Upper lobe of left lung (tissue), 6 donors: ENCODE results near the gene SUB1. TPM values are rescaled to one million over a fixed set of nuclear protein-coding genes. Genes with fewer than 3 reads are reported as not detected.

Experiments
- ATAC-seq, 2 donors: fragments of 200-7000 bp; cut with Tn5 transposase; one replicate each; pipeline ENCODE4 v1.9.1; 2022; ENCODE audit warnings: mild to moderate bottlenecking in 2 of 2, moderate library complexity in 2 of 2; ENCODE audit not compliant: low FRiP score in 2 of 2
- DNase-seq, 2 donors: peaks; one replicate each; pipeline ENCODE4 v3.0.0-alpha.2; 2019 to 2020
- H3K27ac ChIP-seq, 4 donors: fragments of 200-600 bp; sonication (generic); one replicate each; pipeline ENCODE4 v1.5.1; 2016 to 2019
- H3K27me3 ChIP-seq, 4 donors: fragments of 200-600 bp; sonication (generic); one replicate each; pipeline ENCODE4 v1.5.1; 2017 to 2019
- H3K36me3 ChIP-seq, 4 donors: fragments of 200-600 bp; sonication (generic); one replicate each; pipeline ENCODE4 v1.5.1; 2016 to 2019
- H3K4me1 ChIP-seq, 4 donors: fragments of 200-600 bp; sonication (generic); one replicate each; pipeline ENCODE4 v1.5.1; 2018 to 2019
- H3K4me3 ChIP-seq, 4 donors: fragments of 200-600 bp; sonication (generic); one replicate each; pipeline ENCODE4 v1.5.1; 2017 to 2019; ENCODE audit warnings: mild to moderate bottlenecking in 2 of 4, moderate library complexity in 1 of 4
- H3K9me3 ChIP-seq, 4 donors: fragments of 200-600 bp; sonication (generic); one replicate each; pipeline ENCODE4 v1.5.1; 2018 to 2019
- EP300 ChIP-seq, 4 donors: sonication (generic); formaldehyde crosslinking; IDR thresholded peaks; one replicate each; pipeline ENCODE4 v1.5.1; 2017; ENCODE audit warnings: antibody characterized with exemption in 4 of 4, control low read depth in 2 of 4
- POLR2A ChIP-seq, 4 donors: fragments of 450-650 bp; IDR thresholded peaks; one replicate each; pipeline ENCODE4 v1.5.1; 2016 to 2017; ENCODE audit warnings: antibody characterized with exemption in 4 of 4, mild to moderate bottlenecking in 2 of 4
- POLR2AphosphoS5 ChIP-seq, 2 donors: sonication (generic); formaldehyde crosslinking; IDR thresholded peaks; one replicate each; pipeline ENCODE4 v1.5.1; 2017; ENCODE audit warnings: antibody characterized with exemption in 2 of 2
- WGBS, 2 donors: methylation state at CpG; one replicate each; pipeline ENCODE4 v1.1.5; 2017 to 2018; 5-methylcytosine and 5-hydroxymethylcytosine counted together
- total RNA-seq, 6 donors: library from RNA; depleted of rRNA in 4 of 6; stranded (reverse); fragments of >200 nt in 4 of 6; gene quantifications; one replicate each; pipeline versions ENCODE4 v1.1.0 to v1.2.1, GENCODE V29; 2016 to 2021
- TF ChIP-seq, protein P1 (sequence below), 6 experiments: fragments of 450-650 bp in 4 of 6; fragments of 200-600 bp in 2 of 6; sonication (generic) in 2 of 6; IDR thresholded peaks; one replicate each; pipeline ENCODE4 v1.5.1; 2016 to 2019; ENCODE audit warnings: antibody characterized with exemption in 6 of 6
- donor health status: DM: no; HTN: no; CAD: no; lungs with moderate emphysema.
- donor health status: DM: no; HTN: yes; CAD: no; lungs with severe emphysema.

SUB1 gene
- total RNA-seq, 6 donors from 2014 or later: 28.3 to 170 (median 95.6) TPM

DNA sequence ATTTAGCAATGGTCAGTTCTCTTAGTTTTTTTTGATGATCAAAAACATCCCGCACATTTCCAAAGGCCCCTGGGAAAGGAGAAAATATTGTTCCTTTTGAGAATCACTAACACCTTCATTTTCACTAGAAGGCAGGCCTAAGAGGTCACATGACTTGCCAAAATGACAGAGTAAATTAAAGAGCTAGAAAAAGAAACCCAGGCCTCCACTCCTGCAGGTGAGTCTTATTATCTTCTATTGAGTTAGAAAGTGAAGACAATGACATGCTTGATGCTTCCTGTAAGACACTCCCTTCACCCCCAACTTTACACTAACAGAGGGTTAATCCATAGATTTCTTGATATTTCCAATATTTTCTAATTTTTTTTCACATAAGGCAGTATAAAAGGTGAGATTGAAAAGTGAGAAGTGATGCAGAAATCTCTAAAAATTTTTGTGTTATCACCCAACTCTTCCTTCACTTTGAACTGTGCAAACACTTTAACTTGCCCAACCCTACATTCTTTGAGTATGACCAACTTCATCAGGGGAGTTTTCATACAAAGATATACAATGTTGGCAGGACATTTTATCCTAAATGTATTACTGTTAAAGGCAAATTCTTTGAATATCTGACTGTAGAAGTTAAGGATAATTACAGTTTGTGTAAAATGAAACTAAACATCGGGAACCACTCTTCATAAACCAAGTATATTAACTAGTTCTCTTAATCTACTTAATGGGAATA, 57.1 kb downstream of the SUB1 start:
- DNase-seq: no peak
- Histone ChIP-seq H3K4me1 (no peaks in the 10 kb centered on the region), H3K36me3 (no peaks in the 10 kb centered on the region), H3K4me3 (no peak overlapping the region), H3K27me3 (no peaks in the 10 kb centered on the region), H3K9me3 (no peaks in the 10 kb centered on the region), H3K27ac (peak overlapping the region in 1 of 4 donors; percentile 30)
- no peak for ATAC-seq
- 75 to 81% methylated on average over 2 of the region's 2 CpGs for WGBS, 2 donors
- TF ChIP-seq POLR2AphosphoS5 (IDR thresholded peaks at IDR 0.05) (no peak), EP300 (IDR thresholded peaks at IDR 0.05) (no peak), POLR2A (IDR thresholded peaks at IDR 0.05) (no peak)
- TF ChIP-seq, protein P1, sequence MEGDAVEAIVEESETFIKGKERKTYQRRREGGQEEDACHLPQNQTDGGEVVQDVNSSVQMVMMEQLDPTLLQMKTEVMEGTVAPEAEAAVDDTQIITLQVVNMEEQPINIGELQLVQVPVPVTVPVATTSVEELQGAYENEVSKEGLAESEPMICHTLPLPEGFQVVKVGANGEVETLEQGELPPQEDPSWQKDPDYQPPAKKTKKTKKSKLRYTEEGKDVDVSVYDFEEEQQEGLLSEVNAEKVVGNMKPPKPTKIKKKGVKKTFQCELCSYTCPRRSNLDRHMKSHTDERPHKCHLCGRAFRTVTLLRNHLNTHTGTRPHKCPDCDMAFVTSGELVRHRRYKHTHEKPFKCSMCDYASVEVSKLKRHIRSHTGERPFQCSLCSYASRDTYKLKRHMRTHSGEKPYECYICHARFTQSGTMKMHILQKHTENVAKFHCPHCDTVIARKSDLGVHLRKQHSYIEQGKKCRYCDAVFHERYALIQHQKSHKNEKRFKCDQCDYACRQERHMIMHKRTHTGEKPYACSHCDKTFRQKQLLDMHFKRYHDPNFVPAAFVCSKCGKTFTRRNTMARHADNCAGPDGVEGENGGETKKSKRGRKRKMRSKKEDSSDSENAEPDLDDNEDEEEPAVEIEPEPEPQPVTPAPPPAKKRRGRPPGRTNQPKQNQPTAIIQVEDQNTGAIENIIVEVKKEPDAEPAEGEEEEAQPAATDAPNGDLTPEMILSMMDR (IDR thresholded peaks at IDR 0.05): no peak

DNA sequence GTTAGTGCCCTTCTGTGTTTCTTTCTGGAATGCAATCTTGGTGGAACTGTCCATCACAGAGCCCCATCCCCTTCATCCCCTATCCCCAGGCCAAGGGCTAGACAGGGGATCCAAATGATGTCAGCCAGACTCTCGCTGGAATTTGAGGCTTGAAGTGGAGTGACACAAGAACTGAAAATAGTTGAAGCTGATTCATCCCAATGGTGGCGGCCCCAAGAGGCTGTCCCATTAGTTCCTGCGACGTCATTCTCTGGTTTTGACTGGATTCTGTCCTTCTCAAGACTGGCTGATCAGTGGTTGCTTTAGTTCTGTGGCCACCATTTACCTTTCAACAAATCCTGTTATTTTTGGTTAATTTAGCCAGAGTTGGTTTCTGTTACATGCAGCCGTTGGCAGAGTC, 59.9 kb downstream of the SUB1 start:
- 91 to 98% methylated on average over 5 of the region's 5 CpGs for WGBS, 2 donors
- Histone ChIP-seq H3K4me3 (no peak overlapping the region), H3K27me3 (no peaks in the 10 kb centered on the region), H3K9me3 (no peaks in the 10 kb centered on the region), H3K36me3 (no peaks in the 10 kb centered on the region), H3K4me1 (no peaks in the 10 kb centered on the region), H3K27ac (no peak overlapping the region)
- no peak for TF ChIP-seq EP300 (IDR thresholded peaks at IDR 0.05)
- no peak for TF ChIP-seq POLR2AphosphoS5 (IDR thresholded peaks at IDR 0.05)
- TF ChIP-seq POLR2A (IDR thresholded peaks at IDR 0.05): no peak
- TF ChIP-seq, protein P1 (IDR thresholded peaks at IDR 0.05): no peak
- ATAC-seq (no peak), DNase-seq (no peak)

DNA sequence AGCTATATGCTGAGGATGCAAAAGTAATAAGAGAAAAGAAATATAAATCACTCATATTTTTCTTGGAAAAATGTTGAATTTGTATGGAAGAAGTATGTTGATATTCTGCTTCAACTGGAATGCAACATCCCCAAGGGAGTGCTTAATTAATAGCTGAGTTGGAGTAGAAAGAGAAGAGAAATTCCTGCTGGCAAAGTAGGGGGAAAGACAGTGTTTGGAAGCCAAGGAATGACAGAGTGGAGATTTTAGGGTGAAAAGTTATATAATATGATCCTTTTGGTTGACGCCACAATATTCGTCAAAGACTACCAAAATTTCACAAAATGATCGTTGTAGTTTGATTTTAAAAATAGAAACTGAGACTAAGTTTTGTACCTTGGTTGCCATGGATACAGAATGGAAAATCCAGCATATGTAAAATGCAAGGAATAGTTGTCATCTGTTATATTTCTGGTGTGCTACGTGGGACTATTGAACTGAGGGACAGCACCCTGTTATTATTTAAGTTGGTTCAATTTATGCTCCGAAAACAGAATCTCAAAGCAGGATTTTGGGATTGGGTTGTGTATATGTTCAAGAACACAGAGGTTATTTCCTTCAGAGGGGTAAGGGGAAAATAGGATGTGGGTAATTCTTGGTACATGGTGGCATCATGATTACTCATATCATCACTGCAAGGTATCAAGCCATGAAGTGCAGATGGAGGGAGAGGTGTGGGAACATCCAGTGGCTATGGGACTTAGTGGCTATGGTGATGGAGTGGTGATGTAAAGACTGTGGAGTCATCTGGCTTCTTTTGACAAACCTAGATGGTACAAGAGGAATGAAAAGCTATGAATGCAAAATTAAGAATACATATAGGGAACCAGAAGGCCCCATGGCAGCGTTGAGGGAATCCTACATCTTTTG, 61.0 kb downstream of the SUB1 start:
- 83 to 95% methylated on average over 6 of the region's 6 CpGs for WGBS, 2 donors
- H3K4me3 ChIP-seq: no peak overlapping the region
- DNase-seq (no peak), ATAC-seq (no peak)
- H3K9me3 ChIP-seq: no peaks in the 10 kb centered on the region
- H3K27me3 ChIP-seq: no peaks in the 10 kb centered on the region
- no peak overlapping the region for H3K27ac ChIP-seq
- H3K36me3 ChIP-seq: no peaks in the 10 kb centered on the region
- no peaks in the 10 kb centered on the region for H3K4me1 ChIP-seq
- TF ChIP-seq POLR2A (IDR thresholded peaks at IDR 0.05): no peak
- TF ChIP-seq, protein P1 (IDR thresholded peaks at IDR 0.05): no peak

DNA sequence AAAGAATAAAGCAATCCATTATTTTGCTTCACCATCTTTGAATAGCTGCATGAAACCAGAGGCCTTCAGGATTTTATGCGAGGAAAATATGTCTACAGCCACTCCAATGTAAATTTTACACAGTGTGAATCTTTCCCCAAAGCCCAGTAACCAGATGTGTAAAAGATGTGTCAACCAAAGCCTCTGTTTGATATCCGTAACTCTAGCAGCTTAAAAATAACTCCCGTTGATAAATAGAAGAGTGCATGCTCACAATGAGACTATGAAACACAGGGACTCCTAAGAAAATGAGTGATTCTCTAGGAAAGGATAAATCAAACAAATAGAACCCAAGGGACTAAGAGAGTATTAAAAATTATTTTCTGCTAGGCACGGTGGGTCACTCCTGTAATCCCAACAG, 65.7 kb downstream of the SUB1 start:
- H3K27ac ChIP-seq: no peak overlapping the region
- 81 to 83% methylated on average over 4 of the region's 4 CpGs for WGBS, 2 donors

More for the DNA sequence above, 65.7 kb downstream of the SUB1 start:
- ATAC-seq (no peak), DNase-seq (no peak)
- Histone ChIP-seq H3K36me3 (no peaks in the 10 kb centered on the region), H3K9me3 (no peaks in the 10 kb centered on the region), H3K27me3 (no peaks in the 10 kb centered on the region), H3K4me3 (no peak overlapping the region), H3K4me1 (no peaks in the 10 kb centered on the region)
- TF ChIP-seq EP300 (IDR thresholded peaks at IDR 0.05) (no peak), POLR2AphosphoS5 (IDR thresholded peaks at IDR 0.05) (no peak), POLR2A (IDR thresholded peaks at IDR 0.05) (no peak)
- TF ChIP-seq, protein P1 (IDR thresholded peaks at IDR 0.05): no peak
